OCI-LY3 (cell line): Measurements from ENCODE around the gene CRYM.

ENCODE experiments used
- H2AFZ ChIP-seq: fragments of 200-600, 300-600 bp; shearing (Covaris generic); 2 replicates; pipeline ENCODE4 v1.6.0; 2014; ENCODE audit warnings: antibody characterized with exemption, low read depth, low read length
- H3K27ac ChIP-seq: fragments of 200-600, 300-600 bp; sonication (generic); 2 replicates; pipeline ENCODE4 v1.5.1; 2014; ENCODE audit warnings: mild to moderate bottlenecking, low read length, moderate library complexity, mixed read lengths
- H3K27me3 ChIP-seq: fragments of 200-600, 300-600 bp; sonication (generic); 2 replicates; pipeline ENCODE4 v1.6.1; 2014; ENCODE audit warnings: low read depth, low read length, mixed read lengths
- H3K36me3 ChIP-seq: fragments of 200-600, 300-600 bp; sonication (generic); replicated peaks from 2 replicates; pipeline ENCODE3; 2014; ENCODE audit warnings: low read depth, low read length, mixed read lengths
- H3K4me1 ChIP-seq: fragments of 300-600, 200-600 bp; sonication (generic); 2 replicates; pipeline ENCODE4 v1.6.1; 2014; ENCODE audit warnings: low read length, mixed read lengths
- H3K4me2 ChIP-seq: fragments of 200-600, 300-600 bp; sonication (generic); 2 replicates; pipeline ENCODE4 v1.6.1; 2014; ENCODE audit warnings: low read length, mixed read lengths
- H3K4me3 ChIP-seq: fragments of 300-600, 200-600 bp; sonication (generic); 2 replicates; pipeline ENCODE4 v1.5.1; 2014; ENCODE audit warnings: antibody characterized with exemption, mild to moderate bottlenecking, low read length, moderate library complexity
- H3K79me2 ChIP-seq: fragments of 300-600, 200-600 bp; shearing (Covaris generic); 2 replicates; pipeline ENCODE4 v1.6.1; 2014; ENCODE audit warnings: mild to moderate bottlenecking, low read length, mixed read lengths
- H3K9ac ChIP-seq: fragments of 300-600, 200-600 bp; shearing (Covaris generic); 2 replicates; pipeline ENCODE4 v1.6.0; 2014; ENCODE audit warnings: mild to moderate bottlenecking, low read length, moderate library complexity
- H3K9me3 ChIP-seq: fragments of 200-600, 300-600 bp; shearing (Covaris generic); 2 replicates; pipeline ENCODE4 v1.6.1; 2014; ENCODE audit warnings: low read length, mixed read lengths; ENCODE audit not compliant: insufficient read depth
- H4K20me1 ChIP-seq: fragments of 200-600, 300-600 bp; sonication (generic); 2 replicates; pipeline ENCODE4 v1.6.1; 2016; ENCODE audit warnings: low read length, mixed read lengths; ENCODE audit not compliant: insufficient read depth
- CTCF ChIP-seq: fragments of 200-600, 300-600 bp; sonication (generic); IDR thresholded peaks from 2 replicates; pipeline ENCODE4 v1.5.1; 2014; ENCODE audit warnings: antibody characterized with exemption, low read length, low read depth
- EZH2phosphoT487 ChIP-seq: fragments of 200-600 bp; shearing (Covaris generic); IDR thresholded peaks from 2 replicates; pipeline ENCODE4 v1.6.1; 2018; ENCODE audit warnings: antibody characterized with exemption, mixed run types, low read depth

CRYM gene

GRCh38 chr16:21235199-21235585 lies 42.9 kb downstream of the CRYM start:
- Histone ChIP-seq H3K27me3 (peaks cover 42% of the 10 kb centered on the region), H3K4me1 (no peaks in the 10 kb centered on the region), H3K27ac (no peak overlapping the region), H2AFZ (no peak overlapping the region), H3K9ac (no peak overlapping the region), H3K4me3 (no peak overlapping the region), H4K20me1 (no peaks in the 10 kb centered on the region), H3K4me2 (no peak overlapping the region), H3K9me3 (no peaks in the 10 kb centered on the region; the same call in 1 of the 2 replicates), H3K36me3 (no peaks in the 10 kb centered on the region), H3K79me2 (no peaks in the 10 kb centered on the region)
- no peak for TF ChIP-seq CTCF
- no peak for TF ChIP-seq EZH2phosphoT487

GRCh38 chr16:21233521-21234150 lies 44.5 kb downstream of the CRYM start, which contains the start of gene ANKS4B:
Gene ANKS4B, plus strand, starts transcription at chr16:21233699. Its CDS starts 39 bp downstream, at chr16:21233738.
- Histone ChIP-seq H3K4me3 (no peak within 1 kb of the TSS), H4K20me1 (no peaks in the 10 kb centered on the region), H3K27ac (no peak within 1 kb of the TSS), H3K9me3 (no peaks in the 10 kb centered on the region; the same call in 1 of the 2 replicates), H3K36me3 (no peaks in the 10 kb centered on the region), H3K4me1 (no peaks in the 10 kb centered on the region), H2AFZ (no peak within 1 kb of the TSS), H3K9ac (no peak within 1 kb of the TSS), H3K4me2 (no peak within 1 kb of the TSS), H3K27me3 (peaks cover 57% of the 10 kb centered on the region), H3K79me2 (no peaks in the 10 kb centered on the region)
- no peak for TF ChIP-seq EZH2phosphoT487
- no peak for TF ChIP-seq CTCF

- H3K4me1 ChIP-seq: no peaks in the 10 kb centered on the region
- TF ChIP-seq CTCF (no peak), EZH2phosphoT487 (no peak)
- no peaks in the 10 kb centered on the region; the same call in 1 of the 2 replicates for H3K9me3 ChIP-seq
- H3K36me3 ChIP-seq: no peaks in the 10 kb centered on the region
- no peak overlapping the region for H3K4me3 ChIP-seq
- H3K79me2 ChIP-seq: no peaks in the 10 kb centered on the region
- no peak overlapping the region for H3K4me2 ChIP-seq
- no peak overlapping the region for H3K9ac ChIP-seq
- no peak overlapping the region for H3K27ac ChIP-seq
- H4K20me1 ChIP-seq: no peaks in the 10 kb centered on the region
- H3K27me3 ChIP-seq: peaks cover 63% of the 10 kb centered on the region
- no peak overlapping the region for H2AFZ ChIP-seq
Measured at GRCh38 chr16:21233045-21233520, 45.0 kb downstream of the CRYM start.

- Histone ChIP-seq H3K9me3 (no peaks in the 10 kb centered on the region), H3K4me2 (no peak overlapping the region), H4K20me1 (no peaks in the 10 kb centered on the region), H3K79me2 (no peaks in the 10 kb centered on the region), H3K4me3 (no peak overlapping the region), H3K36me3 (no peaks in the 10 kb centered on the region), H3K27ac (no peak overlapping the region), H3K4me1 (no peaks in the 10 kb centered on the region), H3K9ac (no peak overlapping the region), H2AFZ (no peak overlapping the region), H3K27me3 (peaks cover 75% of the 10 kb centered on the region)
- TF ChIP-seq CTCF (no peak), EZH2phosphoT487 (no peak)
Measured at GRCh38 chr16:21228361-21228872, 49.7 kb downstream of the CRYM start.
